Fibroblast of skin of scalp (primary cell): ENCODE results near the gene LRRN4.

ENCODE experiments used
- DNase-seq: peaks from one replicate; pipeline ENCODE4 v3.0.0-alpha.2; 2013

The LRRN4 gene

GRCh38 chr20:6030453-6031080, 23.3 kb downstream of the LRRN4 start:
- DNase-seq, result no peak

GRCh38 chr20:6029538-6029937, 24.3 kb downstream of the LRRN4 start:
- no peak for DNase-seq

DNA sequence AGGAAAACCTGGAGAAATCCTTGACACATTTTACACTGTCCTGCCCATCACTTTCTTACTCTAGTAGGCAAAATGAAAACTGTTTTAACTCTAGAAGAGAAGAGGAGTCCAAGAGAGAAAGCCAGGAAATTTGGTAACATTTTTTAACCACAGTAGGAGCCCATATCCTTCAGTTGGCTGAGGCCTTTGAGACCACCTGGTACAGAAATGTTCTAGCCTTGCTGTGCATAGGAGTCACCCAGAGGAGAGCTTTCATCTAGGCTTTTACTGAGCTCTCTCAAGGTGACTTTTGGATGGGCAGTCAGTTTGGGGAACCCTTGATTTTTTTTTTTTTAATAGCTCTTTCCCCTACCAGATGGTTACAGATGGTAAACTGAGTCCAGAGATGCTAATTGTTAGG, 25.0 kb downstream of the LRRN4 start:
- DNase-seq, result no peak

DNA sequence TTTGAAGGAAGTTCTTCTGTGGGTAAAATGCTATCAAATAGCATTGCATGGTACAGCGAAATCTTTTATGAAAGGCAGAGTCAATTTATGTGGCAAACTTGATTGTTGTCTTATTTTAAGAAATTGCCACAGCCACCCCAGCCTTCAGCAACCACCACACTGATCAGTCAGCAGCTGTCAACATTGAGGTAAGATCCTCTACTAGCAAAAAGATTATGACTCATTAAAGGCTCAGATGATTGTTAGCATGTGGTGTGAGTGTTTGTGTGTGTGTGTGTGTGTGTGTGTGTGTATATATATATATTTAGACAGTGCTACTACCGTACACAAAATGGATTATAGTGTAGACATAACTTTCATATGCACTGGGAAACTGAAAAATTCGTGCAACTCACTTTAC, 27.8 kb downstream of the LRRN4 start:
- peak; percentile 13 for DNase-seq

DNA sequence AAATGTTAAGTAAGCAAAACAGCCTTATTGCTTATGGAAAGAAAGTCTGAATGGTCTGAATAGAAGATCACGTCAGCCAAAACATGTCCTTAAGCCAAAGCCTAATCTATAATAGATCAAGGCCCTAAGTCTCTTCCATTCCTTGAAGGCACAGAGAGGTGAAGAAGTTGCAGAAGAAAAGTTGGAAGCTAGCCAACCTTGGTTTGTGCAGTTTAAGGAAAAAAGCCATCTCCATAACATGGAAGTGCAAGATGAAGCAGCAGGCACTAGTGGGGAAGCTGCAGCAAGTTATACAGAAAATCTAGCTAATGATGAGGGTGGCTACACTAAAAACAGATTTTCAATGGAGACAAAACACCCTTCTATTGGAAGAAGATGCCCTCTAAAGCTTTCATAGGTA, 29.1 kb downstream of the LRRN4 start:
- no peak for DNase-seq

- no peak for DNase-seq
Observed at GRCh38 chr20:6017880-6018279, 36.0 kb downstream of the LRRN4 start.

DNA sequence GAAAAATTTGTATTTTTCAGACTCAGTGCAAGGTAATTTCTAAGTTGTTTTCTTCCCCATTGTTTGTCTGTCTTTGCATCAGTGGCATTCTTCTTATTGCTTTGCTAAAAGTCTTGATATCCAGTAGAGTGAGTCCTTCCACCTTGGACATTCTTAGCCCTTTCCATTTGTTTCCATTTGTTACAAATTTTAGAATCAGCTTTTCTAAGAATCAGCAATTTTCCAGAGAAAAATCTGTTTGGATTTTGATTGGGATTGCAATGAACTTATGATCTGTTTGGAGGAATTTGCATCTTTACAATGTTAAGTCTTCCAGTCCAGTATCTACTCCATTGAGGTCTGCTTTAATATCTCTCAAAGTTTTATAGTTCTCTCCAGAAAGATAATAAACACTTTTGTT, 36.4 kb downstream of the LRRN4 start:
- DNase-seq, result no peak

- no peak for DNase-seq
Observed at GRCh38 chr20:6014957-6015356, 38.9 kb downstream of the LRRN4 start.

- no peak for DNase-seq
Observed at GRCh38 chr20:6014017-6014416, 39.8 kb downstream of the LRRN4 start.

GRCh38 chr20:6012179-6012578, 41.7 kb downstream of the LRRN4 start:
- no peak for DNase-seq

DNA sequence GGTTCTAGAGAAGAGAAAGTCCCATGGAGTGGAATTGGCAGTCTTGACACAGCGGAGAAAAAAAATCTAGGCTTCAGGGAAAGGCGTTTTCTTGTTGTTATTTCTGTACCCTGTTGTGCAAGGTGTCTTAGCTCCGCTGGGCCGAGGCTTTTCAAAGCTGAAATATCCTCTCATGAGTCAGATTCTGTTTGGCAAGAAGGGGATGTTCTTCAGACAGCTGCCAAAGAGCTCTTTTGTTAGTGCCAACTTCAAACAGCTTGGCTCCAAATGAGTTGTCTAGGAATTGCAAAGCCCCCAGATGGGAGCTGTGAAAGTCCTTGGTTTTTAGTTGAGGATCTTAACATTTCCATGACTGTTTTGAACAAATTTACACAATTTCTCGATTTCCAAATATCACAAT, 45.6 kb downstream of the LRRN4 start:
- peak; percentile 54 for DNase-seq

- DNase-seq, result no peak
Observed at GRCh38 chr20:6007529-6008103, 46.2 kb downstream of the LRRN4 start.

GRCh38 chr20:6007094-6007528, 46.7 kb downstream of the LRRN4 start:
- no peak for DNase-seq

- DNase-seq, result no peak
Observed at GRCh38 chr20:6006603-6006949, 47.3 kb downstream of the LRRN4 start.

DNA sequence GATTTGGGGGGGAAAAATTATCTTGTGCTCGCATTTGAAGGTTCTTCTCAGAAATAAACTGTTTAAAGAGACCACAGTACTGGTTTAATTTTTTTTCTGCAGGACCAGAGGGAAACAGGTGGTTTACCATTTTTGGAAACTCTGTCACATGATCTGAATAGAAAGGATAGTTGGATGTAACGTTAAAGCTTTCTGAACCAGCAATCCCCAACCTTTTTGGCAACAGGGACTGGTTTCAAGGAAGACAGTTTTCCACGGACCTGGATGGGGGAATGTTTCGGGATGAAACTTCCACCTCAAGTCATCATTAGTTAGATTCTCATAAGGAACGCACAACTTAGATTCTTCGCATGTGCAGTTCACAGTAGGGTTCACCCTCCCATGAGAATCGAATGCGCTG, 53.0 kb downstream of the LRRN4 start:
- DNase-seq, result no peak

DNA sequence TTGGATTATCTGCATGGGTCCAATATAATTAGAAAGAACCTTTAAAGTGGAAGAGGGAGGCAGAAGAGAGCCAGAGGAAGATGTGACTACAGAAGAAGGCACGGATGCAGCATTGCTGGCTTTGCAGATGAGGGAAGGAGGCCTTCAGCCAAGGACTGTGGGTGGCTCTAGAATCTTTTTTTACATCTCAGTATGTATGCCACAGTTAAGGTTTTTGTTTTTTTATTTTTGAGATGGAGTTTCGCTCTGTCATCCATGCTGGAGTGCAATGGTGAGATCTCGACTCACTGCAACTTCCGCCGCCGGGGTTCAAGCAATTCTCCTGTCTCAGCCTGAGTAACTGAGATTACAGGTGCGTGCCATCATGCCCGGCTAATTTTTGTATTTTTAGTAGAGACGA, 54.1 kb downstream of the LRRN4 start:
- no peak for DNase-seq

DNA sequence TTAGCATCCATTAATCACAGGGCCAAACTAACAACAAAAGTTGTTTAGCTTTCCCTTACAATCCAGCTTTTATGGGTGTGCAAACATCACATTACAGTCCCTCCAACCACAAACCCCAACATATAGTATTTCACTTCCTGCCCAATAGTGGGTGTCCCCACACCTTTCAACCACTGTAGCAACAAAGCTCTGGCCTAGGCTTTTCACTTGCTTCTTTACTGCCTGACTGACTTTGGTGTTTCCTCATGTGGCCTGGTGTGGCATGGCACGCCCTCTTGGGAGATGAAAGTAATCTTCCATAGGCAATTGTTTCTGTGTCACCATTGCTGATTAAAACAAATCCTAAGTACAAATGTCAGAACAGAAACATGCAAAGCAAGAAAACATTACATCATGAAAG, 57.1 kb downstream of the LRRN4 start:
- no peak for DNase-seq

DNA sequence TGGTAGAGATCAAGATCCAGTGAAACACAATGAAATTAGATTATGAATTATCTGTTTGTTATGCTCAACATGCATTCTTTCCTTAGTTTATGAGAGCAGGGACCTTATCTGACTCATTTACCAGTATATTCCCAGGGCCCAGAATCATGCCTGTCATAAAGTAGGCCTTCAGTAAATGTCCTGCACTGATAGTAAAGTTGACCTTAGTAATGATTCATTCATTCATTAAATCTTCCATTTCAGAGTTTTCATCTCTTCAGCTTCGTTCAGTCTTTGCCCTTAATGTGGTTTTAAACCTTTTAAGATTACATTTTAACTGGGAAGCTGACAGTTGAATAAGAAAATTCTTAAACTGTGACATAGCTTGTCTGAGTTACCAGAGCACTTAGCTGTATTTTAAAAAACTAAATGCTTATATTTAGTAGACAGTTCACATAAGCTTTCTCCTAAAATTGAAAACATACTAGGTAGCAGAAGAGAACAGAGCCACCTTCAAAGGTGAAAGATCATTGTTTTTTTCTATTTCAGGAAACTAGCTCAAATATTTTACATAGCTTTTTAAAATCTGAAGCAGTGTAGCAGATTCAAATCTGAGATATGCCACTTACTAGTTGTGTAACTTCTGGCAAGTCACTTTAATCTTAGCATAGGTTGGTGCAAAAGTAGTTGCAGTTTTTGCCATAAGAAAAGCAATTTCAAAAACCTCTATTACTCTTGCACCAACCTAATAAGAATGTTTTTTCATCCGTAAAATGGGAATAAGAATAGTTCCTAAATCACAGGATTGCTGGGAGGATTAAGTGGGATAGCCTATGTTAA, 62.0 kb downstream of the LRRN4 start:
- DNase-seq, result no peak

DNA sequence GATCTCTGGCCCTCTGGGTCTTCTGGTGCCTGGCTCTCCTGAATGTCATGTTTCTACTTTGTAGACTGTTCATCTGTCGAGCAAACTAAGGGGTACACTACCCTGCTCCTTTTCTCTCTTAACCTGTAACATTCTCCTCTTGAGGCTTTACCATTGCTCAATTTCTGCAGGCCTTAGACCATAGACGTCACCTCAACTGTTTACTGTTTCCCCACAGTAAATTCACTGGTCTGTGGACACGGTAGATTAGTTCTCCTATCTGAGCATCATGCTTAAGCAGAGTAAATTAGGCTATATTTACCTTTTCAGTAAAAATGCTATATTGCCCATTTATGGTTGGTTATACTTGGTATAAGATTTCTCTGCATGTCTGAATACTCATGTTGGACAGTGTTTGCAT, 62.9 kb downstream of the LRRN4 start:
- DNase-seq, result no peak
